ENCODE data around the gene GALK2.
A peak's percentile ranks its signal among the peaks of the same experiment; 100 is the strongest.

GALK2 gene

GRCh38 chr15:49169880-49170597 is at the start of gene GALK2:
Gene GALK2, plus strand, starts transcription at chr15:49170247. Its CDS starts 76 bp downstream, at chr15:49170323.
- peak; percentile 88 for DNase-seq

GRCh38 chr15:49120832-49121231 is 49.2 kb upstream of the GALK2 start:
- no peak for DNase-seq

DNA sequence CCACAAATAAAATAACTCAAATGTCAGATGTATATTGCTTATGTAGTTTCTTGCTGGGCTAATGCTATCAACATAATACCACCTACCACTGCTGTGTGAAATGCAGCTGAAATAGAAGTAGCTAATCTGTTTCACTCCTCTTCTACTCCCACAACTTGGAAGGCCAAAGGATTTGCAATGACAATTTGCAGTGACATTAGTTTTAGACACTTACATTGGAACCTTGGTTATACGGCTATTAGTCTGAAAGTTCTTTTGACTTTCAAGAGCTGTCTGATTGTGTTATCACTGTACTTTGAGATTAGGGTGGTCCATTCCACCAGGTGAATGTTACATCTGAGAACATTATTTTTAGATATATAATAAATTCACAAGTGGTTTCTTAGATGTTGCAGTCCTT is 48.1 kb upstream of the GALK2 start:
- DNase-seq, result no peak

DNA sequence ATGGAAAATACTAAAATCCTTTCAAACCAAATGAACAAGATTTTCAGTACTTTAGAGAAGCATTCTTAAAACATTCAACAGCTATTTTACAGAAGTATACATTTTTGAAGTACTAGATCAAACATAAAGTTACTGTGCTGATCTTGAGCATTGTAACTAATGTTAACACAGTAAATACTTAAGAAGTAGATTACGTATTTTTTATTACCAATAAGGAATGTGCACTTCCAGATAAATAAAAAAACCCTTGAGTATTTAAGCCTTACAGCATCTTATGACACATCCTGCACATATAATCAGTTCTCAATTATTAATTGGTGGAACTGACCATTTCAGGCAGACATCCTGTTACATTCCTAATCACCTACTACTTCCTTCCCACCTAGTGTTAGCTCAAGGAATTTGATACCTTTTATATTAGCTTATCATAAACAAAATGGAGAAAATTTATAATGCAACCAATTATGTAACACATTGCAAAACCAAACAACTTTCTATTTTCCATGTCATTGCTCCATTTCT is 47.4 kb upstream of the GALK2 start:
- DNase-seq, result no peak

- no peak for DNase-seq
Measured at GRCh38 chr15:49124371-49124770, 45.7 kb upstream of the GALK2 start.

GRCh38 chr15:49131403-49131802 is 38.6 kb upstream of the GALK2 start:
- DNase-seq, result no peak

GRCh38 chr15:49134683-49135341 is 35.2 kb upstream of the GALK2 start:
- no peak for DNase-seq

DNA sequence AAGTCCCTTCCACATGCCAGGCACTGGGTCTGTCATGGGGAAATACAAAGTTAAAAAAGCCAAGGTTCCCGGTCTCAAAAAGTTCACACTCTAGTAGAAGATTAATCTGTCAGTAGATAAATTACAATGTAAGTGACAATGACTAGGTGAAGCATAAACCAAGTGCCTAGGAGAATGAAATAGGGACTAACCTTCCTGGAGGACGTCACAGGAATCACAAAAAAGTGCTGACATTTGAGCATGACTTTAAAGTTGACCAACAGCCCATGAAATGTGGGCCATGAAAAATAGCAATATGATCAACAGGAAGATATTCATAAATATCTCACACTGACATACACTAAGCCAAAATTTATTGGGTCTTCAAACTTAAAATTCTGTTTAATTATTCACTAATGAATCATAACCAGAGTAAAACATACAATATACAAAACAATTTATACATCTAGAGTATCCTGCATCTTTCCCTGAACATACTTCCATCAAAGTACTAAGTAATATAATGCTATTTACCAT is 34.6 kb upstream of the GALK2 start:
- no peak for DNase-seq

- DNase-seq, result no peak
Measured at GRCh38 chr15:49135911-49136310, 34.1 kb upstream of the GALK2 start.

- no peak for DNase-seq
Measured at GRCh38 chr15:49137861-49138260, 32.2 kb upstream of the GALK2 start.

GRCh38 chr15:49145651-49146609 is 24.1 kb upstream of the GALK2 start:
- no peak for DNase-seq

DNA sequence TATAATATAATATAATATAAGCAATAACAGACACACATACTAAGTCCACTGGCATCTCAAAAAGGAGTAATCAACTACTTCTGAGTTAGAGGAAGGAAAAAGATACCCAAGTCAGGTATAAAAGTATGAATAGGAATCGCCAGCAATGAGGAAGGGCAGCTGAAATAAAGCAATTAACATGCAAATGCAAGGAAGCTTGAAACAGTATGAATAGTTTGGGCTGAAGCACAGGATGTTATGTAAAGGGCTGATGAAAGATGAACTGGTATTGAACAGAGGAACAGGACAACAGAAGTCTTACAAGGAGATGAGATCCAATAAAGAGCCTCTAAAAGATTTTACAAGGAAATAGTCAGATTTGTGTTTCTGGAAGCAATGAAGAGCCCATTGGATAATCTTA is 21.7 kb upstream of the GALK2 start:
- DNase-seq, result no peak

- DNase-seq, result no peak
Measured at GRCh38 chr15:49148727-49149126, 21.3 kb upstream of the GALK2 start.

DNA sequence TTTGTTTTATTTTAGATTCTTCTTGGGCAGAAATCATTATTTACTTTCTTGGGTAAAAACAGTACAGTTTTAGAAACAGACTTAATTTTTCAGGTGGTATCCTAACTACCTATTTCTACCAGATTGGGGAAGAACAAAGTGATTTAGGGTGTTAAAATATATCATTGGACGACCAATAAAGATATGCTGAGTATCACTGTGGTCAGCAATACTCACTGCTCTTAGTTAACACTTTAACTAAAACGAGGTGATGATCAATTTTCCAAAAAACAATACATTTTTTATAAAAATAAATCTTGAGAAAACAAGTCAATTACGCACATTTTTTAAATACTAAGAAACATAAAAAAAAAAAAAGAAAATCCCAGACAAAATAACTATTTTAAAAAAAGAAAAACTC is 18.2 kb upstream of the GALK2 start:
- DNase-seq, result no peak

DNA sequence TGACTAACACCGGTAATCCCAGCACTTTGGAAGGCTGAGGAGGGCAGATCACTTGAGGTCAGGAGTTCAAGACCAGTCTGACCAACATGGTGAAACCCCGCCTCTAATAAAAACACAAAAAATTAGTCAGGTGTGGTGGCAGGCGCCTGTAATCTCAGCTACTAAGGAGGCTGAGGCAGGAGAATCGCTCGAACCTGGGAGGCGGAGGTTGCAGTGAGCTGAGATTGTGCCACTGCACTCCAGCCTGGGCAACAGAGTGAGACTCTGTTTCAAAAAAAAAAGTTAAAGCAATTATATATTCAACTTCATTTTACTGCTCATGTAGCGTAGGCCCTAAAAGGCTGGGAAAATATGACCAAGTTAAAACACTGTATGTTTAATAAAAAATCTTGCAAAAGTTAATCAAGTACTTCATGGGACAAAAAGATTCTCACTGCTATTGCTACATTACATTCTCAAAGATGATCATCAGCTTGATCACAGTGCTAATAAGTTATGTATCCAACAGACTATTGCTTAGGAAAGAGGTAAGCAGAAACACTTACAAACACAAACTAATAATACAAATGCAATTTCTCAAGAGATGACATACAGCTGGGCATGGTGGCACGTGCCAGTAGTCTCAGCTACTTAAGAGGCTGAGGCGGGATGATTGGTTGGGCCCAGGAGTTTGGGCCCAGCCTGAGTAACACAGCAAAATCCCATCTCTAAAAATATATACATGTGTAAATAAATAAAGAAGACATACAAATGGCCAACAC is 17.3 kb upstream of the GALK2 start:
- no peak for DNase-seq

DNA sequence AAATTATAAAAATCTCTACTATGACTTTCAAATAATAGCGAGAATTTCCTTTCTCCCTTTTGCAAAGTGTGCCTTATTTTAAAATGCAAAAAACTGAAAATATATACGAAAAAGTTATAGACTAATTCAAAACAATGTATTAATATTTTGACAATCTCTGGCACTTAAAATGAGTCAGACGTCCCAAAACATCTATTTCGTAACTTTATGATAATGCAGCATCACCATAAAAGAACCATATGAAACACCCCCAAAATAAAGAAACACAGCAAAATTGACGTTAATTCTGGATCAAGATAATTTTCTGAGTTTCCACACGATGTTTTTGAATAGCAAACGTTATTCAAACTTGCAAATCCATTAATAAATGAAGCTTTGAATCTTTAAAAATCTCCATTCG is 15.7 kb upstream of the GALK2 start:
- DNase-seq, result no peak

DNA sequence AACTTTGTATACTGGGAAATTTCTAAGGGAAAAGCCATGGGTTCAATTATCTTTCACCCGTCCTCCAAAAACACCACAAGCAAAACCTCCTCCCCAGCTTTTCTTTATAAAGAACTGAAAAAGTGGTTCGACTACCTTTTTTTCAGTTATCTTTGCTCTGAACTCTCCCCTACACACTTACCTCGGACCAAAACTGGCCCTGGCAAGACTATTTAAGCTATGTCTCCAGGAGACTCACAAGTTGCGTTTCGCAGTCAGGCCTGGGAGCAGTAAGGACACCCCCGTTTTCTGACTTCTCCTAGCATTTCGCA is 15.3 kb upstream of the GALK2 start:
- DNase-seq, result no peak

- peak; percentile 96 for DNase-seq
Measured at GRCh38 chr15:49155110-49155833, 14.8 kb upstream of the GALK2 start, which contains the start of gene COPS2. Gene COPS2, minus strand, starts transcription at chr15:49155599. Its CDS starts 21 bp downstream, at chr15:49155578.

DNA sequence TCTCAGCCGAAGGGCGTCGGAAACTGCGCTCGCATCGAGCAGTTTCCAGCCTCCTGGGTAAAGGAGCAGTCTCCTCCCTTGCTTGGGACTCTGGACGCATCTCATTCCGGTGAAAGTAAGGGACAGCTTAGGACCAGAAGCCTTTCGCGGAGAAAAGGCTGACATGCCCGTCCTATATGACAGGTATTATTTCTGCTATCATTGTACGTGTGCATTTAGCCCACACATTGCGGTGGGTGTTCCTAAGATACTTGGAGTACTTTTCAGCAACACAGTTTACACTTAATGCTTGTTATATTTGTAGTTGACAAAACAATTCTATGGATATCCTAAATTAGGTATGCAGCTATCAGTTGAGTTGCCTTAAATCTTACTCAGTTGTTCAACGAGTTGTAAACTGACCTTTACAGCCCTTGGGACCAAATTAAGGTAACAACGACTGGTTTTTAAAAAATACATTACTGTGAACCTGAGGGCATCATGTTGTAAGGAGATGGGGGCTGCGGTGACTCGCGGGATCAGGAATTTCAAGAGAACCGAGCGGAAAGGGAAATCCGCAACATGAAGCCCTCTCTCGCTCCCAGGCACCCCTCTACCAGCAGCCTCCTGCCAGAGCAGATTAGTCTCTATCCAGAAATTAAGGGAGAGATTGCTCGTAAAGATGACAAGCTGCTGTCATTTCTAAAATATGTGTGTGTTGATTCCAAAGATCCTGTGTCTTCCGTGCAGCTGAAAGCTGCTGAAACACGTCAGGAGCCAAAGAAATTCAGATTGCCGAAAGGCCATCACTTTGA is 14.0 kb upstream of the GALK2 start:
- no peak for DNase-seq

DNA sequence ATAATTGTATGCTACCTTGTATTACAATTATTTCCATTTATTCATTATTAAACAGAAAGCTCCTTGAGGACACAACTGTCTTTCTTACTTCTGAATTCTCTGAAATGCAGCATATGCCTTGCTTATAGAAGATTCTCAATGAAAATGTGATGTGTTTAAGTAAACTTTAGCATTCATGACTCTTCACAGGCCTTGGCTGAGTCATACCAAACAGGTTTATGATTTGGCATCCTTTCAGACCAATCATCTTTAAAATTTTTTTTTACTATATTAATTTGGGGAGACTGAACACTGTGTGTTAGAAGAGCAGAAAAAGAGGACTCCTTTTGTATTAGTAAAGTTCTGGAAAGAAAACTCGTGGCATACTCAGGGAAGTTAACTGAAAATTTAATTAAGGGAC is 6.4 kb upstream of the GALK2 start:
- DNase-seq, result no peak

GRCh38 chr15:49164865-49165264 is 5.2 kb upstream of the GALK2 start:
- no peak for DNase-seq
